HepG2 (cell line): ENCODE results near the gene COA1. TPM values are rescaled to one million over a fixed set of nuclear protein-coding genes. Genes with fewer than 3 reads are reported as not detected.

Experiments
- DBP ChIP-seq: sonication (generic); formaldehyde crosslinking; IDR thresholded peaks from 2 replicates; pipeline ENCODE4 v1.4.0; 2020; ENCODE audit warnings: missing genetic modification reagents; ENCODE audit errors: not compliant biosample characterization
- EED ChIP-seq: sonication (generic); formaldehyde crosslinking; IDR thresholded peaks from 2 replicates; pipeline ENCODE4 v1.5.0; 2020; ENCODE audit warnings: mild to moderate bottlenecking, missing genetic modification reagents
- ELF3 ChIP-seq: IDR thresholded peaks from 2 replicates; pipeline ENCODE4 v1.6.1; 2016; ENCODE audit warnings: missing genetic modification reagents, missing compliant biosample characterization
- ETV6 ChIP-seq: sonication (generic); formaldehyde crosslinking; conservative IDR thresholded peaks from 2 replicates; pipeline ENCODE4 v1.4.0; 2020; ENCODE audit warnings: missing genetic modification reagents
- HDAC1 ChIP-seq: sonication (generic); formaldehyde crosslinking; IDR thresholded peaks from 2 replicates; pipeline ENCODE4 v1.5.1; 2020; ENCODE audit warnings: mild to moderate bottlenecking, missing genetic modification reagents
- KDM6A ChIP-seq: IDR thresholded peaks from 2 replicates; pipeline ENCODE4 v1.6.1; 2016; ENCODE audit warnings: low read depth
- KLF16 ChIP-seq, 2 experiments: sonication (generic) in 1 of 2; formaldehyde crosslinking in 1 of 2; IDR thresholded peaks; 2 replicates each; pipeline versions ENCODE4 v1.6.1 to v1.8.0; 2016 to 2023; ENCODE audit warnings: missing genetic modification reagents in 2 of 2, missing compliant biosample characterization in 1 of 2
- MYNN ChIP-seq: sonication (generic); formaldehyde crosslinking; IDR thresholded peaks from 2 replicates; pipeline ENCODE4 v1.4.0; 2020; ENCODE audit warnings: mild to moderate bottlenecking, low read depth, missing genetic modification reagents
- MZF1 ChIP-seq: sonication (generic); formaldehyde crosslinking; IDR thresholded peaks from 2 replicates; pipeline ENCODE4 v1.8.1; 2023; ENCODE audit warnings: mild to moderate bottlenecking, missing genetic modification reagents, borderline replicate concordance
- NRL ChIP-seq: sonication (generic); formaldehyde crosslinking; IDR thresholded peaks from 2 replicates; pipeline ENCODE4 v1.5.0; 2020; ENCODE audit warnings: missing genetic modification reagents, mild to moderate bottlenecking, moderate library complexity, borderline replicate concordance
- SKIL ChIP-seq: sonication (generic); formaldehyde crosslinking; IDR thresholded peaks from 2 replicates; pipeline ENCODE4 v1.8.0; 2022; ENCODE audit warnings: missing genetic modification reagents, mild to moderate bottlenecking, moderate library complexity, borderline replicate concordance
- TOPORS ChIP-seq: sonication (generic); formaldehyde crosslinking; IDR thresholded peaks from 2 replicates; pipeline ENCODE4 v1.8.0; 2023; ENCODE audit warnings: mild to moderate bottlenecking, missing genetic modification reagents
- TRIM24 ChIP-seq: sonication (generic); formaldehyde crosslinking; IDR thresholded peaks from 2 replicates; pipeline ENCODE4 v1.8.0; 2022; ENCODE audit warnings: mild to moderate bottlenecking, missing genetic modification reagents
- ZNF160 ChIP-seq: sonication (generic); formaldehyde crosslinking; IDR thresholded peaks from 2 replicates; pipeline ENCODE4 v1.8.0; 2022; ENCODE audit warnings: mild to moderate bottlenecking, inconsistent platforms, missing genetic modification reagents
- ZNF251 ChIP-seq: sonication (generic); formaldehyde crosslinking; IDR thresholded peaks from 2 replicates; pipeline ENCODE4 v1.9.0; 2021; ENCODE audit warnings: mild to moderate bottlenecking, missing genetic modification reagents
- ZNF367 ChIP-seq: sonication (generic); formaldehyde crosslinking; IDR thresholded peaks from 2 replicates; pipeline ENCODE4 v1.4.0; 2020; ENCODE audit warnings: missing genetic modification reagents, borderline replicate concordance
- ZNF552 ChIP-seq: sonication (generic); formaldehyde crosslinking; IDR thresholded peaks from 2 replicates; pipeline ENCODE4 v1.9.0; 2022; ENCODE audit warnings: missing genetic modification reagents, mild to moderate bottlenecking, borderline replicate concordance
- ZNF646 ChIP-seq: sonication (generic); formaldehyde crosslinking; IDR thresholded peaks from 2 replicates; pipeline ENCODE4 v1.9.0; 2021; ENCODE audit warnings: mild to moderate bottlenecking, missing genetic modification reagents
- ZNF792 ChIP-seq: IDR thresholded peaks from 2 replicates; pipeline ENCODE4 v1.6.1; 2016
- ZNF841 ChIP-seq: sonication (generic); formaldehyde crosslinking; IDR thresholded peaks from 2 replicates; pipeline ENCODE4 v1.8.1; 2023; ENCODE audit warnings: missing genetic modification reagents, borderline replicate concordance
- polyA plus RNA-seq, 8 experiments: library from polyadenylated mRNA; depleted of rRNA in 3 of 8; stranded (reverse) in 7 of 8; unstranded in 1 of 8; fragments of >200 nt; fragmentation: Illumina TruSeq in 4 of 8; extraction: Trizol in 4 of 8; gene quantifications; 2 replicates each; pipeline versions ENCODE4 v1.2.1 to v1.2.3, GENCODE V29; 2011 to 2016; ENCODE audit warnings: low read depth in 4 of 8, missing spikeins in 1 of 8, mixed read lengths in 1 of 8; ENCODE audit not compliant: insufficient read depth in 1 of 8
- total RNA-seq, 5 experiments: library from RNA; depleted of rRNA; stranded (reverse); fragments of >200 nt; fragmentation: Illumina TruSeq; extraction: Trizol; gene quantifications; 2 replicates each; pipeline ENCODE4 v1.2.3, GENCODE V29; 2016; ENCODE audit warnings: low read depth in 1 of 5

COA1 gene
- total and polyA plus RNA-seq, 2 of the 13 experiments (the other 11 are each of a cell fraction or from before 2014, with no cell fraction given): 33.2 to 65.7 TPM

GRCh38 chr7:43769791-43770465 is 40.6 kb upstream of the COA1 start (continued):
- no peak for TF ChIP-seq ZNF251 (CRISPR knock-in tag)
- peak; percentile 89 for TF ChIP-seq ZNF792 (CRISPR knock-in tag)
- no peak for TF ChIP-seq ZNF367 (CRISPR knock-in tag)
- peak; percentile 92 for TF ChIP-seq KDM6A (CRISPR knock-in tag)
- TF ChIP-seq ZNF841 (CRISPR knock-in tag): no peak
- no peak for TF ChIP-seq TRIM24
- TF ChIP-seq ZNF160 (CRISPR knock-in tag): peak; percentile 61; the same call in 1 of the 2 replicates
- no peak for TF ChIP-seq ETV6 (CRISPR knock-in tag)
- TF ChIP-seq MYNN (CRISPR knock-in tag): no peak
- no peak for TF ChIP-seq ZNF646 (CRISPR knock-in tag)
- peak; percentile 60; the same call in 1 of the 2 replicates for TF ChIP-seq SKIL (CRISPR knock-in tag)
- TF ChIP-seq ZNF552 (CRISPR knock-in tag): no peak
- no peak for TF ChIP-seq EED (CRISPR knock-in tag)
- TF ChIP-seq HDAC1 (CRISPR knock-in tag): peak; percentile 92
- no peak for TF ChIP-seq TOPORS (CRISPR knock-in tag)
- TF ChIP-seq DBP (CRISPR knock-in tag): no peak
- TF ChIP-seq KLF16 (CRISPR knock-in tag; IDR thresholded peaks at IDR 0.05): peak in 1 of 2 experiments; percentile 80; a peak in 2 of 4 replicates
- TF ChIP-seq MZF1 (CRISPR knock-in tag): no peak
- no peak; the same call in 1 of the 2 replicates for TF ChIP-seq NRL
- peak; percentile 86 for TF ChIP-seq ELF3 (CRISPR knock-in tag)
